ENCODE measurements around the gene PIGH. TPM values are rescaled to one million over a fixed set of nuclear protein-coding genes. Genes with fewer than 3 reads are reported as not detected.
A peak's percentile ranks its signal among the peaks of the same experiment; 100 is the strongest.

Gene PIGH, protein sequence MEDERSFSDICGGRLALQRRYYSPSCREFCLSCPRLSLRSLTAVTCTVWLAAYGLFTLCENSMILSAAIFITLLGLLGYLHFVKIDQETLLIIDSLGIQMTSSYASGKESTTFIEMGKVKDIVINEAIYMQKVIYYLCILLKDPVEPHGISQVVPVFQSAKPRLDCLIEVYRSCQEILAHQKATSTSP
- 18.3 and 20.6 TPM in 2 replicates for total RNA-seq
- long read RNA-seq, transcript PIGH-202 (4 exons, 594 nt) = minor isoform, 5 of 122 reads
- long read RNA-seq, transcript PIGH-201 (4 exons, 1,420 nt) = major isoform, 104 of 122 reads
- long read RNA-seq, partial matches to known transcripts = 0 of 122 reads
- long read RNA-seq, other reads (novel, unspliced or antisense) = 8 of 122 reads

DNA sequence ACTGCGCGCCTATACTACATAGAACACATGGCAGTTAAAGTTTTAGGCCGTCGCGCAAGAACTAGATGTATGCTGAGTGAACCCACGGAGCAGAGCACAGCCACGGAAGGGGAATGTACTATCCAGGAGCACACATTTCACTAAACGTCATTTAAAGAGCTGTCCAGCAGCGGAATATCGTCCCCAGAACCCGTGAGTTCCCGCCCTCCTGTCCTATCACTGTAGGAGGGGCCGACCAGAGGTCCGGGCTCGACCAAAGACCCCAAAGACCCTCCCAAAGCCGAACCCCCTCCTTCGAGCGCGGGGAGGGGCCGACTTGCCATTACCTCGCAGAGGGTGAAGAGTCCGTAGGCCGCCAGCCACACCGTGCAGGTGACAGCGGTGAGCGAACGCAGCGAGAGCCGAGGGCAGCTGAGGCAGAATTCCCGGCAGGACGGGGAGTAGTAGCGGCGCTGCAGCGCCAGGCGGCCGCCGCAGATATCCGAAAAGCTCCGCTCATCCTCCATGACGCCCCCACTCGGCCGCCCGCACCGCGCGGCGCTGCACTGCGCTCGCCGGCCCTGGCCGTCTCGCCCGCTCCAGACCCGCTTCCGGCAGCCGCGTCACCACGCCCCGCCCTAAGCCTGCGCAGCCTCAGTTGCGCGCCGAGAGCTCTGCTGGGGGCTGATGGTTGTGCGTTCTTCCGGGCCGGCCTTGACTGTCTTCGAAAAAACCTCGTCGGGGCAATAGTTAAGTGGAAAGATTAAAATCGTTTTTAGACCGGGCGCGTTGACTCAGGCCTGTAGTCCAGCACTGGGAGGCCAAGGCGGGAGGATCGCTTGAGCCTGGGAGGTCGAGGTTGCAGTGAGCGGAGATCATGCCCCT, at the start of gene PIGH:
TSS of gene PIGH (minus strand) at position 571 of the 864 bp plus-strand sequence. CDS start at position 506, 65 bp downstream.
- TF ChIP-seq, protein P1, sequence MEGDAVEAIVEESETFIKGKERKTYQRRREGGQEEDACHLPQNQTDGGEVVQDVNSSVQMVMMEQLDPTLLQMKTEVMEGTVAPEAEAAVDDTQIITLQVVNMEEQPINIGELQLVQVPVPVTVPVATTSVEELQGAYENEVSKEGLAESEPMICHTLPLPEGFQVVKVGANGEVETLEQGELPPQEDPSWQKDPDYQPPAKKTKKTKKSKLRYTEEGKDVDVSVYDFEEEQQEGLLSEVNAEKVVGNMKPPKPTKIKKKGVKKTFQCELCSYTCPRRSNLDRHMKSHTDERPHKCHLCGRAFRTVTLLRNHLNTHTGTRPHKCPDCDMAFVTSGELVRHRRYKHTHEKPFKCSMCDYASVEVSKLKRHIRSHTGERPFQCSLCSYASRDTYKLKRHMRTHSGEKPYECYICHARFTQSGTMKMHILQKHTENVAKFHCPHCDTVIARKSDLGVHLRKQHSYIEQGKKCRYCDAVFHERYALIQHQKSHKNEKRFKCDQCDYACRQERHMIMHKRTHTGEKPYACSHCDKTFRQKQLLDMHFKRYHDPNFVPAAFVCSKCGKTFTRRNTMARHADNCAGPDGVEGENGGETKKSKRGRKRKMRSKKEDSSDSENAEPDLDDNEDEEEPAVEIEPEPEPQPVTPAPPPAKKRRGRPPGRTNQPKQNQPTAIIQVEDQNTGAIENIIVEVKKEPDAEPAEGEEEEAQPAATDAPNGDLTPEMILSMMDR (IDR thresholded peaks at IDR 0.05) = peak; percentile 65
- DNase-seq (ENCODE audit: extremely low spot score, unreplicated experiment) = peak; percentile 95
- Mint-ChIP-seq H3K27me3 (ENCODE audit: unreplicated experiment) (peaks cover 9% of the 10 kb centered on the region), H3K36me3 (ENCODE audit: unreplicated experiment) (no peaks in the 10 kb centered on the region), H3K9me3 (ENCODE audit: unreplicated experiment) (no peaks in the 10 kb centered on the region), H3K4me3 (ENCODE audit: unreplicated experiment) (peak within 1 kb of the TSS; percentile 91), H3K27ac (ENCODE audit: unreplicated experiment) (peak within 1 kb of the TSS; percentile 96), H3K4me1 (ENCODE audit: unreplicated experiment) (peaks cover 13% of the 10 kb centered on the region)

DNA sequence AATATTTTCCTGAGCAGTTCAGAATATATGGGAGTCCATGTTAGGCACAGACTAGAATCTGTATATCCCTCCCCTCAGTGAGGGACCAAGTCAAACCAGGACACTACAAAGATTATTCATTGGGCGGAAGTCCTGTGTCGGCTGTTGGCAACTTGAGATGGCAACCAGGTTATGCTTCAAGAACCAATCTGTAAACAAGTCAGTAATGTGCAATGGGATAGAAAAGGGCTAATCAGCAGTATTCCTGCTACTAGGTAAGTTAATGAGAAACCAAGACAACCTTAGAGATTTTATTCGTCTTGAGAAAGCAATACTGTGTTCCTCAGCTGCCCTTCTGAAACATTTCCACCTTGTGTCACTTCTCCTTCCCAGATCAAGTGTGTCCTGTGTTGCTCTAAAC, 46.1 kb upstream of the PIGH start:
- DNase-seq (ENCODE audit: extremely low spot score, unreplicated experiment) = no peak
- Mint-ChIP-seq H3K4me3 (ENCODE audit: unreplicated experiment) (no peak overlapping the region), H3K27ac (ENCODE audit: unreplicated experiment) (no peak overlapping the region), H3K27me3 (ENCODE audit: unreplicated experiment) (no peaks in the 10 kb centered on the region), H3K4me1 (ENCODE audit: unreplicated experiment) (no peaks in the 10 kb centered on the region), H3K9me3 (ENCODE audit: unreplicated experiment) (no peaks in the 10 kb centered on the region), H3K36me3 (ENCODE audit: unreplicated experiment) (peaks cover 26% of the 10 kb centered on the region)
- TF ChIP-seq, protein P1 (IDR thresholded peaks at IDR 0.05) = no peak

DNA sequence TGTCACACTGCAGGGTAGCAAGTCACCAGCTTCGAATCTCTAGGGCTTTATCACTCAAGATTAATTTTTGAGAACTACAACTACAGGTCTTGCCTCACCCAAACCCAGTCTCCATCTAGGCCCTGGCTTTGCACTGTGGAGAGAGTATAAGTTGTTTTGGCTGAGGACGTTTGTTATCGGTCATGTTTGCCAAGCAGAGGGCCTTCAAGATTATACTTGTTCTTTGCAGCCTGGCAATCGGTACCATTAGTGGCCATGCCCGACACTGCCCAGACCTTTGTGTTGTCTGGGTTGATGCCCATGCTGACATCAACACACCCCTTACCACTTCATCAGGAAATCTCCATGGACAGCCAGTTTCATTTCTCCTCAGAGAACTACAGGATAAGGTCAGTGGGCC, 45.3 kb upstream of the PIGH start:
- no peak overlapping the region for H3K27ac Mint-ChIP-seq (ENCODE audit: unreplicated experiment)
- no peaks in the 10 kb centered on the region for H3K9me3 Mint-ChIP-seq (ENCODE audit: unreplicated experiment)
- no peak for DNase-seq (ENCODE audit: extremely low spot score, unreplicated experiment)
- no peaks in the 10 kb centered on the region for H3K27me3 Mint-ChIP-seq (ENCODE audit: unreplicated experiment)
- no peak overlapping the region for H3K4me3 Mint-ChIP-seq (ENCODE audit: unreplicated experiment)
- peaks cover 22% of the 10 kb centered on the region for H3K36me3 Mint-ChIP-seq (ENCODE audit: unreplicated experiment)
- no peaks in the 10 kb centered on the region for H3K4me1 Mint-ChIP-seq (ENCODE audit: unreplicated experiment)
- TF ChIP-seq, protein P1 (IDR thresholded peaks at IDR 0.05) = no peak

DNA sequence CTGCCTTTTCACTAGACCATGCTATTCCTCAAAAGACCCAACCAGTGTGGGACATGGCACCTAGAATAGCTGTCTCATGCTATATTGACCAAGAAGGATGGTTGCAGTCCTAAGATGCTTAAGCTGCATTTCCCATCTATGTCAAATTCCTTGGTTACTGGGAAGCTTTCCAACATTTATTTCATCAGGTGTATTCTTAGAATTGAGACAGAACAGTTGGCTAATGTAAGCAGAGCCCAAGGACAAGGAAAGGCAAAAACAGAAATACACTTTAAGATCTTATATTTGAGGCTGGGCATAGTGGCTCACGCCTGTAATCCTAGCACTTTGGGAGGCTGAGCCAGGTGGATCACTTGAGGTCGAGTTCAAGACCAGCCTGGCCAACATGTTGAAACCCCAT, 44.4 kb upstream of the PIGH start:
- H3K9me3 Mint-ChIP-seq (ENCODE audit: unreplicated experiment) = no peaks in the 10 kb centered on the region
- peaks cover 17% of the 10 kb centered on the region for H3K36me3 Mint-ChIP-seq (ENCODE audit: unreplicated experiment)
- no peaks in the 10 kb centered on the region for H3K4me1 Mint-ChIP-seq (ENCODE audit: unreplicated experiment)
- no peak for DNase-seq (ENCODE audit: extremely low spot score, unreplicated experiment)
- no peaks in the 10 kb centered on the region for H3K27me3 Mint-ChIP-seq (ENCODE audit: unreplicated experiment)
- TF ChIP-seq, protein P1 (IDR thresholded peaks at IDR 0.05) = no peak
- no peak overlapping the region for H3K27ac Mint-ChIP-seq (ENCODE audit: unreplicated experiment)
- H3K4me3 Mint-ChIP-seq (ENCODE audit: unreplicated experiment) = no peak overlapping the region

DNA sequence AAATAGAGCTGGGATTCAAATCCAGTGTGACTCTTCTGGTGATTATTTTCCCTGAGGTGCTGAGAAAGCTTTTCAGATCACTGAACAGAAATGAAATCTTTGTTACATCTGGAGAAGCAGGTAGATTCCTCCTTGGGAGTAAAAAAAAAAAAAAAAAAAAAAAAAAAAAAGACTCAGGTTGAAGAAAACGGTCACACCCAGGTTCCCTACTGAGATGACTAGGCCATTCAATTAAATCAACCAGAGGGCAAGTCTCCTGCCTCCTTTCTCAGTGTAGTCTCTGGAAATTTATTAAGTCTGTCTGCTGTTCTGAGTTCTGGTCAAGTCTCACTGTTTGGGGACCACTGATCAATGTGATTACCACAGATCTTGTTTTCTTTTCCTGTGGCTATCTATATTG, 43.6 kb upstream of the PIGH start:
- H3K27ac Mint-ChIP-seq (ENCODE audit: unreplicated experiment) = no peak overlapping the region
- TF ChIP-seq, protein P1 (IDR thresholded peaks at IDR 0.05) = no peak

More for the DNA sequence above, 43.6 kb upstream of the PIGH start:
- no peak for DNase-seq (ENCODE audit: extremely low spot score, unreplicated experiment)
- Mint-ChIP-seq H3K27me3 (ENCODE audit: unreplicated experiment) (no peaks in the 10 kb centered on the region), H3K9me3 (ENCODE audit: unreplicated experiment) (no peaks in the 10 kb centered on the region), H3K4me1 (ENCODE audit: unreplicated experiment) (no peaks in the 10 kb centered on the region), H3K36me3 (ENCODE audit: unreplicated experiment) (peaks cover 14% of the 10 kb centered on the region), H3K4me3 (ENCODE audit: unreplicated experiment) (no peak overlapping the region)

Data from osteocyte (in vitro differentiated cells).